ENCODE results near the gene LIMCH1.
"Not testable (repeated sequence)": the region's sequence is repeated elsewhere in the genome, so short reads cannot be mapped to it uniquely, and the experiment has no call there.

The LIMCH1 gene

DNA sequence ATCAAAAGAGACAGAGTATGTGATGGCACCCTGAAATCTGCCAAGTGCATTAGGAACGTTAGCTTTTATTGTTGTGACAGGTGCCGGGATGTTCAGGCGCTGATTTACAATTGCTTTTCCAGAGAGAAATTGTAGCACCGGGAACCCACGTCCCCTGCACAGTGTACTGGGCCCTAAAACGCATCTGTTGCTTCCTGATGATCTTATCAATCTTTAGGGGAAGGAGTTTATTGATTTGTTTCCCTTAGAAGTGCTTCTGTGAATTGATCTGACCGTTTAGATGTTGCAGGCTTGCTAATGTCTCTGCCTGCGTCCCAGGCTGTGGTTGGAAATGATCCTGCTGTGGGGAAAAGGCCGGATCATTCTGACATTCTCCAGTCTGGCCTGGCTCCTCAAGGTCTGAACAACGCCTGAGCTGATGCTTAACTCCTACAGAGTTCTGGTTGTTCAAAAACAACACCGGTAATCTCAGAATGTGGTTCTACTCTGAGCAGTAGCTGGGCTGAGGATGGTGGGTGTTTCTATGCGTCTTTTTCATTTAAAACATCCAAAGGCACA is 193.7 kb downstream of the LIMCH1 start:
- peaks cover 54% of the 10 kb centered on the region; the same call in 1 of the 2 replicates for H3K27me3 ChIP-seq (ENCODE audit: insufficient read depth, low read length)
- H3K4me1 ChIP-seq (ENCODE audit: insufficient read depth, low read length) = no peaks in the 10 kb centered on the region
- 77% methylated on average over 12 of the region's 12 CpGs for WGBS
- H3K4me3 ChIP-seq (ENCODE audit: low read length) = no peak overlapping the region
- H3K9ac ChIP-seq (ENCODE audit: low read depth, low read length) = no peak overlapping the region
- H3K36me3 ChIP-seq (ENCODE audit: insufficient read depth, low read length) = no peaks in the 10 kb centered on the region
- no peak overlapping the region for H3K27ac ChIP-seq (ENCODE audit: low read depth, low read length)
- no peaks in the 10 kb centered on the region for H3K9me3 ChIP-seq (ENCODE audit: insufficient read depth, low read depth, low read length)

DNA sequence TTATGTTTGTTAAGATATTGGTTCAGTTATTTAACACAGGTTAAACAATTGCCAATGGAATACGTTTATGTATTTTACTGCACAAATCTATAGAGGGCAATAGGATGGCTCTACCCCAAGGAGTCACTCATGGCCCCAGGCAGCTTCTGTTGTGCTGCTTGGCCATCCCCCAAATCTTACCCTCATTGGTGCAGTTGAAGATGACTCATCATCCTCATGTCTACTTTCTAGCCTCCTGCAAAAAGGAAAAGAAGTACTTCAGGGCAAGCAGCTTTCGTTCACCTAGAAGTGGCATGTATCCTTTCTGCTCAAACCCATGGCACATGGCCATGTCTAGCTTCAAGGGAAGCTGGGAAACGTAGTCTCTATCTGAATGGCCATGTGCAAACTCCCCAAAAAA is 196.4 kb downstream of the LIMCH1 start:
- Histone ChIP-seq H3K4me3 (ENCODE audit: low read length) (no peak overlapping the region), H3K4me1 (ENCODE audit: insufficient read depth, low read length) (no peaks in the 10 kb centered on the region), H3K36me3 (ENCODE audit: insufficient read depth, low read length) (no peaks in the 10 kb centered on the region), H3K27me3 (ENCODE audit: insufficient read depth, low read length) (peaks cover 48% of the 10 kb centered on the region), H3K27ac (ENCODE audit: low read depth, low read length) (no peak overlapping the region), H3K9ac (ENCODE audit: low read depth, low read length) (no peak overlapping the region), H3K9me3 (ENCODE audit: insufficient read depth, low read depth, low read length) (no peaks in the 10 kb centered on the region)
- WGBS = 86% methylated on average over 3 of the region's 3 CpGs

DNA sequence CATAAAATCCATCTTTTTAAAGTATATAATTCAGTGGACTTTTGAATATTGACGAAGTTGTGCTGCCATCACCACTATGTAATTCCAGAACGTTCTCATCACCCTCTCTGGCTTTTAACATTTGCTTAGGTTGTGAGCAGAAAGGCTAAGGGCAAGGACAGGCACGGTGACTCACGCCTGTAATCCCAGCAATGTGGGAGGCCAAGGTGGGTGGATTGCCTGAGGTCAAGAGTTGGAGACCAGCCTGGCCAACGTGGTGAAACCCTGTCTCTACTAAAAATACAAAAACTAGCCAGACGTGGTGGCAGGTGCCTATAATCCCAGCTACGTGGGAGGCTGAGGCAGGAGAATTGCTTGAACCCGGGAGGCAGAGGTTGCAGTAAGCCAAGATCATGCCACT is 199.5 kb downstream of the LIMCH1 start:
- WGBS = 81% methylated on average over 8 of the region's 8 CpGs
- not testable (repeated sequence) for H3K36me3 ChIP-seq (ENCODE audit: insufficient read depth, low read length); H3K27ac ChIP-seq (ENCODE audit: low read depth, low read length); H3K9me3 ChIP-seq (ENCODE audit: insufficient read depth, low read depth, low read length); H3K9ac ChIP-seq (ENCODE audit: low read depth, low read length); H3K4me1 ChIP-seq (ENCODE audit: insufficient read depth, low read length); H3K4me3 ChIP-seq (ENCODE audit: low read length)
- peaks cover 56% of the 10 kb centered on the region for H3K27me3 ChIP-seq (ENCODE audit: insufficient read depth, low read length)

DNA sequence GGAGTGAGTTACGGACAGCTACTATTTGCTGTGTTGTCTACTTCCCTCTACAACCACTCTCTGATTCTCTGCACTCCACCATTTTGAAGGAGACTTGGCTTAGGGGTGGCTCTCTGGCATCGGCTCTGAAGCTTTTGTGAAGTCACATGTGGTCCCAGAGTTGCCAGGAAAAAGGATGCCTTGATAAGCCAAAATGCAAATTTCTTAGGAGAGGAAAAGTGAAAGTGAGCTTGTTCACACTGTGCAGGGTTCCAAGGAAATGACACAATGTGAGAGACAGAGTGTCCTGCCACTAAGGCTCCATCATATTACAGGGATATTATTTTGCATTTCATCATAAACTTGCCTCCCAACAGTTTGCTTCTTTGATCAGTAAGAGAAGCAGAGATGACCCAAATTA is 203.4 kb downstream of the LIMCH1 start:
- Histone ChIP-seq H3K4me3 (ENCODE audit: low read length) (no peak overlapping the region), H3K4me1 (ENCODE audit: insufficient read depth, low read length) (peaks cover 8% of the 10 kb centered on the region), H3K27me3 (ENCODE audit: insufficient read depth, low read length) (peaks cover 86% of the 10 kb centered on the region), H3K36me3 (ENCODE audit: insufficient read depth, low read length) (no peaks in the 10 kb centered on the region), H3K9me3 (ENCODE audit: insufficient read depth, low read depth, low read length) (peaks cover 5% of the 10 kb centered on the region; the same call in 1 of the 2 replicates), H3K9ac (ENCODE audit: low read depth, low read length) (no peak overlapping the region), H3K27ac (ENCODE audit: low read depth, low read length) (no peak overlapping the region)
- 84% methylated on average over 2 of the region's 2 CpGs for WGBS

DNA sequence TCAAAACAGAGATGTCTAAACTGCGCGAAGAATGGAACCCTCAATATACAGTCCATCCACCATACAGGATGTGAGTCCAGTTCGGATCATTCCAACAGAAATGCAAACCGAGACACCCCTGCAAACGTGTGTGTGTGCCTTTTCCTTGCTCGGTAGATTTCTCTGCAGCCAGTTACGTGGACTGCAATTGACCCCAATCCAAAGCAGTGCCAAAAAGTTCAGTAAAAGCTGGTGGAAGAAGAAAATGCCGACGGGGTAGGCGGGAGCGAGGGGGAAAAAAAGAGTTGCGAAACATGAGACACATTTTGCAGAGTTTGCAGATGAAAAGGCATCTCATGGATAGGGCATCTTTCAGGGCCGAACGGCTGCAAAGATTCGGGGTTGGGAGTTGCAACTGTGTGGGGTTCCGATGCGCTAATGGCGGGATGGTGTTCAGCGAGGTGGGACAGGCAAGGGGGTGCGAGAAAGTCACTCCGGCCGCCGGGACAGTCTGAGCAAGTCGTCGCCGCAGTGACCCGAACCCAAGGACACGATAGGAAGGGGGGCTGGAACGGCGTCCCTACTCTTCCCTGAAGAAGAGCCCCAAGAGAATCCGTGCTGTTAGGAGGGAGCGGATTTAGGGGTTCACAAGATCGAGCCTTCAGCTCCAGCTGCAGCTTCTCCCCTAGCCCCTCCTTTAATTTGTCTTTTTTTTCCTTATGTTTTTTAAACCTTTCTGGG is 206.8 kb downstream of the LIMCH1 start:
- Histone ChIP-seq H3K9me3 (ENCODE audit: insufficient read depth, low read depth, low read length) (peaks cover 5% of the 10 kb centered on the region; the same call in 1 of the 2 replicates), H3K27me3 (ENCODE audit: insufficient read depth, low read length) (peaks cover 100% of the 10 kb centered on the region), H3K27ac (ENCODE audit: low read depth, low read length) (no peak overlapping the region), H3K4me1 (ENCODE audit: insufficient read depth, low read length) (peaks cover 24% of the 10 kb centered on the region), H3K4me3 (ENCODE audit: low read length) (no peak overlapping the region), H3K36me3 (ENCODE audit: insufficient read depth, low read length) (no peaks in the 10 kb centered on the region), H3K9ac (ENCODE audit: low read depth, low read length) (no peak overlapping the region)
- 9% methylated on average over 32 of the region's 33 CpGs for WGBS

DNA sequence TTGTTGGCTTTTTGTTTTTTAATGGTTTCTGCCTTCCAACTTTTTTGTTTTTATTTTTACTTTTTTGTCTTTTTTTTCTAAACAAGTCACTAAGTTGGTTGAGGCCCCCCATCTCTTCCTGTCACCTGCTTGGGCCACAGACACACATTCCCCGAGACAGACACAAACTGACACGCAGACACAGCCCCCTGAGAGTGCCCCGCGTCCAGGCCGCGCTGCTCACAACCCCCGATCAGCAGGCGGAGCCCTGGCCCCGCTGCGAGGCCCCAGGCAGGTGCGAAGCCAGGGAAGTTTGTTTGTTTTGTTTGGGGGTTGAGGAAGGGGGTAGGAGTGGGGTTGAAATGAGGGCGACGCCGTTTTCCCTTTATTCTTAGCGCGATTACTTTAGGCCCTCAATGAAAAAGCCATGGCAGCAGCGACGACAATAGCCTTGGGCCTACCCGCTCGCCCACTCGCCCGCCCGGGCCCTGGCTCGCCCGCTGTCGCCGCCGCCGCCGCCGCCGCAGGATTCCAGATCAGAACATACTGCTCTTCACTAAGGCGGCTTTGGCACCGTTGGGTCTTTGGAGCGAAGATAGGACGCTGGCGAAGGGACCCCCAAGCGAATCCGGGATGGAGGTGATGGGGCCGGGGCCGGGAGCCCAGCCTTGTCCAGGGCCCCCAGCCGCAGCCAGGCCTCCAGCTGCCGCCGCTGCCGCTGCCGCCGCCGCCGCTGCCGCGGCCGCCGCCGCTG is 207.5 kb downstream of the LIMCH1 start:
- Histone ChIP-seq H3K27ac (ENCODE audit: low read depth, low read length) (no peak overlapping the region), H3K4me3 (ENCODE audit: low read length) (no peak overlapping the region), H3K9me3 (ENCODE audit: insufficient read depth, low read depth, low read length) (peaks cover 5% of the 10 kb centered on the region; the same call in 1 of the 2 replicates), H3K27me3 (ENCODE audit: insufficient read depth, low read length) (peaks cover 100% of the 10 kb centered on the region), H3K9ac (ENCODE audit: low read depth, low read length) (no peak overlapping the region), H3K4me1 (ENCODE audit: insufficient read depth, low read length) (peaks cover 24% of the 10 kb centered on the region), H3K36me3 (ENCODE audit: insufficient read depth, low read length) (no peaks in the 10 kb centered on the region)
- under 1% methylated on average over 54 of the region's 54 CpGs for WGBS

DNA sequence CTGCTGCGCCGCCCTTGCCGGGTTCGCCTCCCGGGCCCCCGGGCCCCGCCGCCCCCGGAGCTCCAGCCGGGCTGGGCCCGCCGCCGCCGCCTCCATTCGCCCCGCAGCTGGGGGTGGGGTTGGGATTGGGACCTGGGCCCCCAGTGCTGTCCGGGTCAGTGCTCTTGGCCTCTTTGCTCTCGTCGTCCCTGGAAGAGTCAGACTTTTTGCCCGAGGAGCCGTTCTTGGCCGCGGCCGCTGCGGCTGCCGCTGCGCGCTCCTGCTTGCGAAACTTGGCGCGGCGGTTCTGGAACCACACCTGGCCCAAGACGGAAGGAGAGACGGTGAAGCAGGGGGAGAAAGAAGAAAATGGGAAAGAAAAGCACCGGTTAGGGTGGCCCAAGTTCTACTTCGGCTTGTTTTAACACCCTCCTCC is 208.1 kb downstream of the LIMCH1 start:
- H3K9ac ChIP-seq (ENCODE audit: low read depth, low read length) = no peak overlapping the region
- peaks cover 100% of the 10 kb centered on the region for H3K27me3 ChIP-seq (ENCODE audit: insufficient read depth, low read length)
- WGBS = 1% methylated on average over 36 of the region's 36 CpGs
- no peak overlapping the region for H3K27ac ChIP-seq (ENCODE audit: low read depth, low read length)
- H3K36me3 ChIP-seq (ENCODE audit: insufficient read depth, low read length) = no peaks in the 10 kb centered on the region
- H3K4me1 ChIP-seq (ENCODE audit: insufficient read depth, low read length) = peaks cover 24% of the 10 kb centered on the region
- peaks cover 5% of the 10 kb centered on the region; the same call in 1 of the 2 replicates for H3K9me3 ChIP-seq (ENCODE audit: insufficient read depth, low read depth, low read length)
- H3K4me3 ChIP-seq (ENCODE audit: low read length) = peak overlapping the region; percentile 26

DNA sequence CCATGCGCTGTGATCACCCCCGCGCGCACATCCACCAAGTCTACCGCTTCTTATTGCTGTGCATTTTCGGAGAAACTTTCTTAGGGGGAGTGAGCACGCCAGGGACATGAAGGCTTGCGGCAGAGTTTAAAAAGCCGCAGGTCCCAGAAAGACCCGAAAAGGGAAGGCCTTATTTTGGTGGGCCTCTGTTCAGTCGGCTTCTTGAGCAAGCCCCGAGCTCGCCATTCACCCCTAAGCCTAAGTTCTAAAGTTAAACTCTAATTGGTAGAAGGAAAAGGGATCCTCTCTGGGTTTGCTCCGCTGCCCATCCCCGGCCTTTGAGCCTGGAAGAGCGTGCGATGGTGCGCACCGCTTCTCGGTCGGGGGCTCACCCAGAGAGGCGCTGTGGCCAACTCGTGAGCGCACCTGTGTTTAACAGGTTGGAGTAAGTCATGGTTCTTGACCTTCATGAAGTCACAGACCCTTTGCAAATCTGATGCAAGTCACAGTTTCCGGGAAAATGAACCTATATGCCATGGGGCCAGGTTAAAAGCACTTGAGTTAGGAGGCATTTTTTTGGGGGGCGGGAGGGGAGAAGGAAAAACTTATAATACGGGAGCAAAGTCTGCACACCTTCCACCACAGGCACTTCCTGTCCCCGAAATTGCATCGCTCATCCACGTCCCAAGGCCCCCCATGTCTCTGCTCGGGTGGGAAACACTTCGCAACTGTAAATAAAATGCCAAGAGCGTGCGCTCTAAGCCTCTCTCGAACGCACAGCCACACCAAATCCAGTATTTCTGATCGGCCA is 208.7 kb downstream of the LIMCH1 start:
- H3K4me3 ChIP-seq (ENCODE audit: low read length) = peak overlapping the region; percentile 26
- peaks cover 100% of the 10 kb centered on the region for H3K27me3 ChIP-seq (ENCODE audit: insufficient read depth, low read length)
- no peak overlapping the region for H3K27ac ChIP-seq (ENCODE audit: low read depth, low read length)
- H3K4me1 ChIP-seq (ENCODE audit: insufficient read depth, low read length) = peaks cover 24% of the 10 kb centered on the region
- H3K36me3 ChIP-seq (ENCODE audit: insufficient read depth, low read length) = no peaks in the 10 kb centered on the region
- peaks cover 5% of the 10 kb centered on the region; the same call in 1 of the 2 replicates for H3K9me3 ChIP-seq (ENCODE audit: insufficient read depth, low read depth, low read length)
- no peak overlapping the region for H3K9ac ChIP-seq (ENCODE audit: low read depth, low read length)
- WGBS = 2% methylated on average over 37 of the region's 37 CpGs

DNA sequence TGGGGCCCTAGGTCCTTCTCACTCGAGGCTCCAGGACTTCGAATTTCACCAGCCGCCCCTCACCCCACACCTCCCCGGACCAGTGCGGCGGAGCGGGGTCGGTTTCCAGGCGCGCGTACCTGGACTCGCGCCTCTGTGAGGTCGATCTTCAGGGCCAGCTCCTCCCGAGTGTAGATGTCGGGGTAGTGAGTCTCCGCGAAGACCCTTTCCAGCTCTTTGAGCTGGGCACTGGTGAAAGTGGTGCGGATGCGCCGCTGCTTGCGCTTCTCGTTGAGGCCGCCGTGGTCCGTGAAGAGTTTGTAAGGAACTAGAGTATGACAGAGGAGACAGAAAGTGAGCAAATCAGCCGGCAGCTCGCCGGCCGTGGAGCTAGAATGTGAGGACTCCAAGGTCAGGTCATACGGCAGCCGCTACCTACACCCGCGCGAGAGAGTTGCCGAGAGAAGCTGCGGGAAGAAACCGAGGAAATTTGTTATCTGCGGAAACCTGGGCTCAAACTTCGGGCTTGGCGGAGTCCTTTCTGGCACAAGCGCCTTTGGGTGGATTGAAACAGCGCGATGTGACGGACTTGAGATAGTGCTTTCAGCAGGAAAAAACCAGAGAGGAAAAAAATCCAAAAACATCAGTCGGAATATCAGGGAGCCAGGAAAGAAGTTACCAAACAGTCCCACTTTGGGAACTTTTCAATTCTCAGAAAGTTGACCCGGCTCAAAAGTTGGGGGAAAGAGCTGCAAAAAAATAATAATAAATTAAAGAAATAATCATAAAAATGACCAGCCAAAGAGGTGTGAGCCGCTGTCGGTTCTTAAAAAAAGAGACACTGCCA is 209.5 kb downstream of the LIMCH1 start:
- 1% methylated on average over 48 of the region's 49 CpGs for WGBS
- Histone ChIP-seq H3K27me3 (ENCODE audit: insufficient read depth, low read length) (peaks cover 100% of the 10 kb centered on the region), H3K36me3 (ENCODE audit: insufficient read depth, low read length) (no peaks in the 10 kb centered on the region), H3K4me3 (ENCODE audit: low read length) (no peak overlapping the region), H3K4me1 (ENCODE audit: insufficient read depth, low read length) (peaks cover 30% of the 10 kb centered on the region), H3K27ac (ENCODE audit: low read depth, low read length) (no peak overlapping the region), H3K9me3 (ENCODE audit: insufficient read depth, low read depth, low read length) (peaks cover 5% of the 10 kb centered on the region; the same call in 1 of the 2 replicates), H3K9ac (ENCODE audit: low read depth, low read length) (no peak overlapping the region)

DNA sequence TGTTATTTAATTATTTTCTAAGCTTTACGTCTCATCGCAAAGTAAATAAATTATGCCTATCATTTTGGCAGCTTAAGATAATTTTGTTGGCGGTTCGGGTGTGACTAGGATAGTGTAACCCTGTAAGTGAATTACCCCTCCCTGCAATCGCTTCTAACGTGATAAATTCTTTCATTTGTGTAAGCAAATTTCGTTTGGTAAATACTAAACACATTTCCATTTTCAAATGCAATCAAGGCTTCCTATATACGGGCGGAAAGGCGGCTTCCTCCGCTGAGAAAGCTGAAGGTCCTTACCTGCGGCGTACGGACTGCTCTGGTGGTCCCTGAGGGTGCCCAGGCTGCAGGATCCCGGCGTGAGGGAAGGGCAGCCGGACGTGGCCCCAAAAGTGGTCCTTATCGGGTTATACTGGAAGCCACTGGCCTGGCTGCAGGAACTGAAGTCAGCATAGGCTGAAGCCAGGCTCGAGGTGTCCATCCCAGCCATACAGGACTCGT is 210.2 kb downstream of the LIMCH1 start:
- Histone ChIP-seq H3K36me3 (ENCODE audit: insufficient read depth, low read length) (no peaks in the 10 kb centered on the region), H3K4me1 (ENCODE audit: insufficient read depth, low read length) (peaks cover 35% of the 10 kb centered on the region), H3K27me3 (ENCODE audit: insufficient read depth, low read length) (peaks cover 100% of the 10 kb centered on the region), H3K9ac (ENCODE audit: low read depth, low read length) (no peak overlapping the region), H3K9me3 (ENCODE audit: insufficient read depth, low read depth, low read length) (peaks cover 5% of the 10 kb centered on the region; the same call in 1 of the 2 replicates), H3K27ac (ENCODE audit: low read depth, low read length) (no peak overlapping the region), H3K4me3 (ENCODE audit: low read length) (no peak overlapping the region)
- WGBS = 2% methylated on average over 16 of the region's 21 CpGs

All from HUES64 (cell line).